Hepatocyte (in vitro differentiated cells): ENCODE results near the gene SMYD5.

Experiments used
- CTCF ChIP-seq: fragments of 200-600 bp; sonication (generic); IDR thresholded peaks from 2 replicates; pipeline ENCODE4 v1.5.1; 2016; ENCODE audit warnings: antibody characterized with exemption, mild to moderate bottlenecking; ENCODE audit not compliant: poor library complexity
- EZH2phosphoT487 ChIP-seq: fragments of 200-600 bp; sonication (generic); IDR thresholded peaks from one replicate; pipeline ENCODE4 v1.6.1; 2018; ENCODE audit warnings: antibody characterized with exemption, mild to moderate bottlenecking, low read depth, moderate library complexity; ENCODE audit not compliant: unreplicated experiment, severe bottlenecking

- TF ChIP-seq CTCF, result no peak
- TF ChIP-seq EZH2phosphoT487, result no peak
These were observed 38.4 kb downstream of the SMYD5 start for GRCh38 chr2:73252238-73253027.
